Gastrocnemius medialis (tissue), 4 donors: ENCODE measurements around the gene JUP. TPM values are rescaled to one million over a fixed set of nuclear protein-coding genes. Genes with fewer than 3 reads are reported as not detected.

Experiments
- ATAC-seq, 2 donors: fragments of 150-250 bp; one replicate each; pipeline ENCODE4 v1.9.1; 2016
- DNase-seq, 2 donors: peaks; one replicate each; pipeline ENCODE4 v3.0.0-alpha.2; 2019
- H3K27ac ChIP-seq, 4 donors: fragments of 200-600 bp; sonication (generic); 1 replicate in 1 of 4; 2 replicates in 3 of 4; pipeline ENCODE4 v1.5.1; 2016 to 2018; ENCODE audit warnings: mild to moderate bottlenecking in 2 of 4, moderate library complexity in 1 of 4
- H3K27me3 ChIP-seq, 3 donors: fragments of 200-600 bp; sonication (generic) in 2 of 3; 1 replicate in 1 of 3; 2 replicates in 2 of 3; pipeline versions ENCODE4 v1.5.1 to v1.6.0; 2016 to 2019; ENCODE audit warnings: mild to moderate bottlenecking in 1 of 3, moderate library complexity in 1 of 3
- H3K36me3 ChIP-seq, 2 donors: fragments of 200-600 bp; sonication (generic) in 1 of 2; one replicate each; pipeline ENCODE4 v1.5.1; 2017 to 2018
- H3K4me1 ChIP-seq, 2 donors: fragments of 200-600 bp; sonication (generic) in 1 of 2; one replicate each; pipeline ENCODE4 v1.5.1; 2016 to 2017; ENCODE audit warnings: mild to moderate bottlenecking in 2 of 2
- H3K4me3 ChIP-seq, 4 donors: fragments of 200-600 bp; sonication (generic) in 3 of 4; 1 replicate in 1 of 4; 2 replicates in 3 of 4; pipeline ENCODE4 v1.5.1; 2016 to 2019; ENCODE audit warnings: mild to moderate bottlenecking in 2 of 4
- H3K9me3 ChIP-seq, 3 donors: fragments of 200-600 bp; sonication (generic) in 2 of 3; 1 replicate in 1 of 3; 2 replicates in 2 of 3; pipeline ENCODE4 v1.5.1; 2016 to 2019
- CTCF ChIP-seq, 5 experiments: fragments of 450-650 bp in 3 of 5; fragments of 200-600 bp in 2 of 5; sonication (generic) in 2 of 5; IDR thresholded peaks in 4 of 5; conservative IDR thresholded peaks in 1 of 5; 1 replicate in 4 of 5; 2 replicates in 1 of 5; pipeline ENCODE4 v1.5.1; 2016 to 2019; ENCODE audit warnings: antibody characterized with exemption in 5 of 5, mild to moderate bottlenecking in 3 of 5, moderate library complexity in 3 of 5
- POLR2A ChIP-seq, 2 donors: fragments of 450-650 bp; IDR thresholded peaks; one replicate each; pipeline ENCODE4 v1.6.1; 2017; ENCODE audit warnings: antibody characterized with exemption in 2 of 2, mild to moderate bottlenecking in 2 of 2, moderate library complexity in 2 of 2
- in situ Hi-C, 4 donors: fragments of 200-750 bp; cut with MboI; loops; one replicate each; pipeline versions ENCODE4 v1.15.0 to v1.8.0; 2017; ENCODE audit warnings: low sequenced_read_pairs in 4 of 4
- intact Hi-C: fragments of 100-400 bp; cut with DNase I; formaldehyde crosslinking; loops from one replicate; pipeline ENCODE4 v1.15.1; 2023; ENCODE audit warnings: low total_unique reads
- total RNA-seq, 4 donors: library from RNA; depleted of rRNA; stranded (reverse); fragments of >200 nt; gene quantifications; one replicate each; pipeline versions ENCODE4 v1.1.0 to v1.2.3, GENCODE V29; 2016

JUP gene
- total RNA-seq, 4 donors from 2014 or later: 88.8 to 135 (median 113) TPM

GRCh38 chr17:41782142-41782541, 4.4 kb downstream of the JUP start:
- Histone ChIP-seq H3K9me3 (no peaks in the 10 kb centered on the region), H3K36me3 (no peaks in the 10 kb centered on the region), H3K4me3 (peak overlapping the region in 2 of 4 donors; percentile 0 to 23), H3K27ac (peak overlapping the region; percentile 81 to 95 (median 92)), H3K27me3 (no peaks in the 10 kb centered on the region), H3K4me1 (peaks cover 84 to 86% of the 10 kb centered on the region in 2 donors)
- intact Hi-C loops: no loop called here
- ATAC-seq (peak; percentile 51 to 52), DNase-seq (peak; percentile 88 to 89)
- in situ Hi-C loops: no loop called here
- peak; percentile 43 to 57 for TF ChIP-seq POLR2A (IDR thresholded peaks at IDR 0.05)
- TF ChIP-seq CTCF (IDR thresholded peaks at IDR 0.05 in 4 of 5, conservative IDR thresholded peaks at IDR 0.05 in 1 of 5): no peak

- H3K27me3 ChIP-seq: no peaks in the 10 kb centered on the region
These were observed 5.0 kb downstream of the JUP start for GRCh38 chr17:41781404-41782110.

GRCh38 chr17:41779954-41780353, 6.6 kb downstream of the JUP start:
- in situ Hi-C loops (no loop called here), intact Hi-C loops (no loop called here)
- peak overlapping the region; percentile 81 to 95 (median 92) for H3K27ac ChIP-seq
- no peak for ATAC-seq
- no peak for DNase-seq
- H3K4me3 ChIP-seq: no peak overlapping the region
- TF ChIP-seq CTCF (IDR thresholded peaks at IDR 0.05 in 4 of 5, conservative IDR thresholded peaks at IDR 0.05 in 1 of 5) (no peak), POLR2A (IDR thresholded peaks at IDR 0.05) (no peak)
- no peaks in the 10 kb centered on the region for H3K36me3 ChIP-seq
- H3K9me3 ChIP-seq: no peaks in the 10 kb centered on the region
- H3K4me1 ChIP-seq: peaks cover 97 to 100% of the 10 kb centered on the region in 2 donors
- H3K27me3 ChIP-seq: no peaks in the 10 kb centered on the region

More at GRCh38 chr17:41781404-41782110, 5.0 kb downstream of the JUP start:
- no peaks in the 10 kb centered on the region for H3K9me3 ChIP-seq
- DNase-seq: peak; percentile 70 to 72
- in situ Hi-C loops (no loop called here), intact Hi-C loops (no loop called here)
- H3K36me3 ChIP-seq: no peaks in the 10 kb centered on the region
- peaks cover 90 to 92% of the 10 kb centered on the region in 2 donors for H3K4me1 ChIP-seq
- peak in 1 of 2 donors; percentile 32 for ATAC-seq
- peak overlapping the region; percentile 81 to 95 (median 92) for H3K27ac ChIP-seq
- TF ChIP-seq POLR2A (IDR thresholded peaks at IDR 0.05) (no peak), CTCF (IDR thresholded peaks at IDR 0.05 in 4 of 5, conservative IDR thresholded peaks at IDR 0.05 in 1 of 5) (no peak)
- peak overlapping the region in 2 of 4 donors; percentile 0 to 23 for H3K4me3 ChIP-seq

GRCh38 chr17:41777574-41778188, 8.8 kb downstream of the JUP start:
- ATAC-seq (peak; percentile 15), DNase-seq (peak; percentile 48 to 53)
- no peaks in the 10 kb centered on the region for H3K27me3 ChIP-seq
- H3K4me3 ChIP-seq: peak overlapping the region in 1 of 4 donors; percentile 1
- no peaks in the 10 kb centered on the region for H3K36me3 ChIP-seq
- H3K4me1 ChIP-seq: peaks cover 97 to 100% of the 10 kb centered on the region in 2 donors
- in situ Hi-C loops (no loop called here), intact Hi-C loops (loop anchor here (2.0 kb wide), 1 partner anchor 33 kb away; the partner anchor contains the start of gene P3H4)
- H3K9me3 ChIP-seq: no peaks in the 10 kb centered on the region
- TF ChIP-seq CTCF (IDR thresholded peaks at IDR 0.05 in 4 of 5, conservative IDR thresholded peaks at IDR 0.05 in 1 of 5) (peak in 3 of 5 experiments; percentile 9 to 42 (median 15)), POLR2A (IDR thresholded peaks at IDR 0.05) (peak in 1 of 2 donors; percentile 53)
- H3K27ac ChIP-seq: peak overlapping the region; percentile 81 to 95 (median 92)
